WTC11 (cell line): Measurements from ENCODE around the gene NPC2. TPM values are rescaled to one million over a fixed set of nuclear protein-coding genes. Genes with fewer than 3 reads are reported as not detected.
A peak's percentile ranks its signal among the peaks of the same experiment; 100 is the strongest.

Source experiments
- ATAC-seq: fragments of 200-7000 bp; cut with Tn5 transposase; 2 replicates; pipeline ENCODE4 v1.10.0; 2021; ENCODE audit warnings: mild to moderate bottlenecking, moderate library complexity
- CTCF ChIA-PET: fragments of 300-600 bp; sonication (Branson Sonifier 250); formaldehyde crosslinking; loops from one replicate; lab custom pipeline; 2021; ENCODE audit warnings: antibody characterized with exemption; lab: Charles Lee
- POLR2A ChIA-PET: fragments of 350-600 bp; sonication (Branson Sonifier 250); formaldehyde crosslinking; loops from one replicate; lab custom pipeline; 2021; ENCODE audit warnings: antibody characterized with exemption; lab: Charles Lee
- DNase-seq: peaks from one replicate; pipeline ENCODE4 v3.0.0; 2021; ENCODE audit warnings: low spot score
- H3K27ac Mint-ChIP-seq: 2 replicates; pipeline ENCODE4 v1.8.0; 2021; ENCODE audit warnings: mixed read lengths
- H3K27me3 Mint-ChIP-seq: 2 replicates; pipeline ENCODE4 v1.8.0; 2021; ENCODE audit warnings: low read depth, mild to moderate bottlenecking, moderate library complexity, mixed read lengths
- H3K36me3 Mint-ChIP-seq: 2 replicates; pipeline ENCODE4 v1.8.0; 2021; ENCODE audit warnings: mixed read lengths
- H3K4me1 Mint-ChIP-seq: 2 replicates; pipeline ENCODE4 v1.8.0; 2022; ENCODE audit warnings: mixed read lengths
- H3K4me3 Mint-ChIP-seq: 2 replicates; pipeline ENCODE4 v1.8.0; 2021; ENCODE audit warnings: mild to moderate bottlenecking, moderate library complexity, mixed read lengths
- H3K9me3 Mint-ChIP-seq: 2 replicates; pipeline ENCODE4 v1.8.0; 2021; ENCODE audit warnings: mixed read lengths
- CREM ChIP-seq: sonication (generic); formaldehyde crosslinking; IDR thresholded peaks from 2 replicates; pipeline ENCODE4 v1.8.1; 2022; ENCODE audit warnings: mild to moderate bottlenecking, missing genetic modification reagents, moderate library complexity
- HMGA2 ChIP-seq: fragments of 250-450 bp; sonication (Bioruptor Pico); IDR thresholded peaks from 2 replicates; pipeline ENCODE4 v1.4.0; 2021; ENCODE audit warnings: mild to moderate bottlenecking, moderate library complexity
- JUN ChIP-seq: sonication (generic); formaldehyde crosslinking; IDR thresholded peaks from 2 replicates; pipeline ENCODE4 v1.8.0; 2023; ENCODE audit warnings: mild to moderate bottlenecking, missing genetic modification reagents
- MYBL2 ChIP-seq: sonication (generic); formaldehyde crosslinking; IDR thresholded peaks from 2 replicates; pipeline ENCODE4 v1.8.1; 2023; ENCODE audit warnings: mild to moderate bottlenecking, moderate library complexity, missing genetic modification reagents
- NFATC4 ChIP-seq: fragments of 250-450 bp; sonication (Bioruptor Pico); IDR thresholded peaks from 2 replicates; pipeline ENCODE4 v1.9.0; 2021; ENCODE audit warnings: mild to moderate bottlenecking
- NFYB ChIP-seq: sonication (generic); formaldehyde crosslinking; conservative IDR thresholded peaks from 2 replicates; pipeline ENCODE4 v1.8.0; 2022; ENCODE audit warnings: low read depth, missing genetic modification reagents
- NR2C2 ChIP-seq: sonication (generic); formaldehyde crosslinking; IDR thresholded peaks from 2 replicates; pipeline ENCODE4 v1.8.0; 2022; ENCODE audit warnings: mild to moderate bottlenecking, missing genetic modification reagents
- SMAD3 ChIP-seq: sonication (generic); formaldehyde crosslinking; IDR thresholded peaks from 2 replicates; pipeline ENCODE4 v1.8.0; 2022; ENCODE audit warnings: missing genetic modification reagents, mild to moderate bottlenecking, borderline replicate concordance
- SP1 ChIP-seq: sonication (generic); formaldehyde crosslinking; conservative IDR thresholded peaks from 2 replicates; pipeline ENCODE4 v1.8.1; 2022; ENCODE audit warnings: missing genetic modification reagents
- TCF7 ChIP-seq: sonication (generic); formaldehyde crosslinking; IDR thresholded peaks from 2 replicates; pipeline ENCODE4 v1.8.0; 2022; ENCODE audit warnings: mild to moderate bottlenecking, low read depth, missing genetic modification reagents, moderate library complexity
- TEAD4 ChIP-seq: sonication (generic); formaldehyde crosslinking; IDR thresholded peaks from 2 replicates; pipeline ENCODE4 v1.8.0; 2022; ENCODE audit warnings: mild to moderate bottlenecking, missing genetic modification reagents
- USF2 ChIP-seq: sonication (generic); formaldehyde crosslinking; IDR thresholded peaks from 2 replicates; pipeline ENCODE4 v1.8.1; 2023; ENCODE audit warnings: mild to moderate bottlenecking, missing genetic modification reagents, moderate library complexity
- ZNF121 ChIP-seq: sonication (generic); formaldehyde crosslinking; IDR thresholded peaks from 2 replicates; pipeline ENCODE4 v1.8.0; 2023; ENCODE audit warnings: missing genetic modification reagents
- ZNF232 ChIP-seq: sonication (generic); formaldehyde crosslinking; IDR thresholded peaks from 2 replicates; pipeline ENCODE4 v1.8.0; 2022; ENCODE audit warnings: mild to moderate bottlenecking, missing genetic modification reagents
- ZNF281 ChIP-seq: sonication (generic); formaldehyde crosslinking; IDR thresholded peaks from 2 replicates; pipeline ENCODE4 v1.8.0; 2023; ENCODE audit warnings: mild to moderate bottlenecking, missing genetic modification reagents
- ZNF317 ChIP-seq: sonication (generic); formaldehyde crosslinking; IDR thresholded peaks from 2 replicates; pipeline ENCODE4 v1.8.1; 2023; ENCODE audit warnings: low read depth, mild to moderate bottlenecking, moderate library complexity, missing genetic modification reagents, borderline replicate concordance
- ZNF671 ChIP-seq: fragments of 250-450 bp; sonication (Bioruptor Pico); IDR thresholded peaks from 2 replicates; pipeline ENCODE4 v1.8.0; 2021; ENCODE audit warnings: mild to moderate bottlenecking
- total RNA-seq: library from RNA; stranded (reverse); gene quantifications from 3 replicates; pipeline ENCODE4 v1.2.3, GENCODE V29; 2021
- TF ChIP-seq, protein P1 (sequence below): fragments of 200-600 bp; IDR thresholded peaks from 2 replicates; pipeline ENCODE4 v1.8.0; 2022; ENCODE audit warnings: antibody characterized with exemption
- TF ChIP-seq, protein P2 (sequence below): fragments of 250-450 bp; sonication (Bioruptor Pico); IDR thresholded peaks from 2 replicates; pipeline ENCODE4 v2.1.2; 2022; ENCODE audit warnings: mild to moderate bottlenecking, moderate library complexity

Gene NPC2
- total RNA-seq, 1 experiment from 2014 or later = 139 TPM

- DNase-seq (no peak), ATAC-seq (no peak)
- H3K4me1 Mint-ChIP-seq = peaks cover 5% of the 10 kb centered on the region; the same call in 1 of the 2 replicates
- CTCF ChIA-PET = interaction anchor here (0.6 to 2.6 kb wide), 19 partner anchors 7 to 281 kb away, joined by 3 to 42 read pairs (median 5); partner anchors contain the start of gene LTBP2
- no peaks in the 10 kb centered on the region for H3K36me3 Mint-ChIP-seq
- H3K27ac Mint-ChIP-seq = no peak overlapping the region
- H3K27me3 Mint-ChIP-seq = no peaks in the 10 kb centered on the region
- no peak overlapping the region for H3K4me3 Mint-ChIP-seq
- no peak for TF ChIP-seq TCF7 (CRISPR knock-in tag)
- POLR2A ChIA-PET = interaction anchor here (0.8 kb wide), 1 partner anchor 39 kb away, joined by 3 read pairs; the partner anchor contains the start of genes ISCA2 and NPC2
- no peaks in the 10 kb centered on the region for H3K9me3 Mint-ChIP-seq
These were observed 39.1 kb upstream of the NPC2 start for GRCh38 chr14:74532246-74532645.

DNA sequence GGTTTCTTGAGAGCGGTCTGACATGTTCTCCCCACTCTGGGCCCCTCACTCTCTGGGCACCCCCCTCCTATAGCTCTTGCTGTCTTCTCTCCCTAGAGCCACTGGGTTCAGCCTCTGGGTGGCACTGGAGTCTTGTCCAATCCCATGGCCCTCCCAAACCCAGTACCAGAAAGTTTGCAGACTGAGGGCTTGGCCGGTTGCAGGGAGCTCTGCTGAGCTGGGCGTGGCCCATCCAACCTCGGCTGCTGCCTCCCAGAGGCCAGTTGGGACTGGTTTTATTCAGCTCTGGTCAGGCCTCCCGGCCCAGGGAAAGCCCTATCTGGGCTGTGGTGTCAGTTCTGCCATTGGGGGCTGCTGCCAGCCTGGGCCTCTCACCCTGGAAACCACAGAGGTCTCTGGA is 38.4 kb upstream of the NPC2 start:
- peak; percentile 32; the same call in 1 of the 2 replicates for TF ChIP-seq SP1
- TF ChIP-seq, protein P1, sequence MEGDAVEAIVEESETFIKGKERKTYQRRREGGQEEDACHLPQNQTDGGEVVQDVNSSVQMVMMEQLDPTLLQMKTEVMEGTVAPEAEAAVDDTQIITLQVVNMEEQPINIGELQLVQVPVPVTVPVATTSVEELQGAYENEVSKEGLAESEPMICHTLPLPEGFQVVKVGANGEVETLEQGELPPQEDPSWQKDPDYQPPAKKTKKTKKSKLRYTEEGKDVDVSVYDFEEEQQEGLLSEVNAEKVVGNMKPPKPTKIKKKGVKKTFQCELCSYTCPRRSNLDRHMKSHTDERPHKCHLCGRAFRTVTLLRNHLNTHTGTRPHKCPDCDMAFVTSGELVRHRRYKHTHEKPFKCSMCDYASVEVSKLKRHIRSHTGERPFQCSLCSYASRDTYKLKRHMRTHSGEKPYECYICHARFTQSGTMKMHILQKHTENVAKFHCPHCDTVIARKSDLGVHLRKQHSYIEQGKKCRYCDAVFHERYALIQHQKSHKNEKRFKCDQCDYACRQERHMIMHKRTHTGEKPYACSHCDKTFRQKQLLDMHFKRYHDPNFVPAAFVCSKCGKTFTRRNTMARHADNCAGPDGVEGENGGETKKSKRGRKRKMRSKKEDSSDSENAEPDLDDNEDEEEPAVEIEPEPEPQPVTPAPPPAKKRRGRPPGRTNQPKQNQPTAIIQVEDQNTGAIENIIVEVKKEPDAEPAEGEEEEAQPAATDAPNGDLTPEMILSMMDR = no peak
- ChIA-PET CTCF (interaction anchor here (0.6 to 2.6 kb wide), 33 partner anchors 8 to 330 kb away, joined by 3 to 42 read pairs (median 4); partner anchors contain the start of genes LTBP2, NPC2 and YLPM1), POLR2A (interaction anchor here (0.8 to 1.1 kb wide), 2 partner anchors 38 to 80 kb away, joined by 3 read pairs; partner anchors contain the start of genes ISCA2, LTBP2 and NPC2)
- Mint-ChIP-seq H3K9me3 (no peaks in the 10 kb centered on the region), H3K36me3 (no peaks in the 10 kb centered on the region), H3K27ac (0 out of 2 replicates have a peak overlapping the region, but pooled peaks have one; percentile 63), H3K27me3 (no peaks in the 10 kb centered on the region), H3K4me3 (no peak overlapping the region), H3K4me1 (peaks cover 7% of the 10 kb centered on the region)
- ATAC-seq (peak; percentile 92), DNase-seq (peak; percentile 77)

- peaks cover 7% of the 10 kb centered on the region for H3K4me1 Mint-ChIP-seq
- H3K36me3 Mint-ChIP-seq = no peaks in the 10 kb centered on the region
- H3K9me3 Mint-ChIP-seq = no peaks in the 10 kb centered on the region
- no peak overlapping the region for H3K4me3 Mint-ChIP-seq
- TF ChIP-seq CREM (CRISPR knock-in tag) = no peak
- TF ChIP-seq TEAD4 (CRISPR knock-in tag) = no peak
- no peak for TF ChIP-seq NR2C2
- TF ChIP-seq ZNF121 (CRISPR knock-in tag) = no peak
- TF ChIP-seq, protein P2, sequence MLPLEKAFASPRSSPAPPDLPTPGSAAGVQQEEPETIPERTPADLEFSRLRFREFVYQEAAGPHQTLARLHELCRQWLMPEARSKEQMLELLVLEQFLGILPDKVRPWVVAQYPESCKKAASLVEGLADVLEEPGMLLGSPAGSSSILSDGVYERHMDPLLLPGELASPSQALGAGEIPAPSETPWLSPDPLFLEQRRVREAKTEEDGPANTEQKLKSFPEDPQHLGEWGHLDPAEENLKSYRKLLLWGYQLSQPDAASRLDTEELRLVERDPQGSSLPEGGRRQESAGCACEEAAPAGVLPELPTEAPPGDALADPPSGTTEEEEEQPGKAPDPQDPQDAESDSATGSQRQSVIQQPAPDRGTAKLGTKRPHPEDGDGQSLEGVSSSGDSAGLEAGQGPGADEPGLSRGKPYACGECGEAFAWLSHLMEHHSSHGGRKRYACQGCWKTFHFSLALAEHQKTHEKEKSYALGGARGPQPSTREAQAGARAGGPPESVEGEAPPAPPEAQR = no peak
- no peak for TF ChIP-seq SMAD3 (CRISPR knock-in tag)
- no peak for TF ChIP-seq ZNF671 (CRISPR knock-in tag)
- TF ChIP-seq MYBL2 (CRISPR knock-in tag) = no peak
- TF ChIP-seq NFYB (CRISPR knock-in tag) = no peak
- TF ChIP-seq ZNF281 (CRISPR knock-in tag) = no peak
- TF ChIP-seq JUN = no peak
- no peak for TF ChIP-seq ZNF232
- TF ChIP-seq HMGA2 (CRISPR knock-in tag) = no peak
- TF ChIP-seq ZNF317 (CRISPR knock-in tag) = no peak
- no peak for TF ChIP-seq USF2 (CRISPR knock-in tag)
- TF ChIP-seq NFATC4 = no peak
- POLR2A ChIA-PET = interaction anchor here (1.1 kb wide), 1 partner anchor 81 kb away, joined by 3 read pairs; the partner anchor contains the start of gene LTBP2
- H3K27ac Mint-ChIP-seq = 0 out of 2 replicates have a peak overlapping the region, but pooled peaks have one; percentile 61
- no peaks in the 10 kb centered on the region for H3K27me3 Mint-ChIP-seq
- ATAC-seq (no peak), DNase-seq (no peak)
- CTCF ChIA-PET = interaction anchor here (0.6 to 2.6 kb wide), 26 partner anchors 10 to 1080 kb away, joined by 3 to 42 read pairs (median 4); partner anchors contain the start of genes LTBP2, NPC2 and YLPM1
These were observed 37.9 kb upstream of the NPC2 start for GRCh38 chr14:74531006-74531405.
